Measurements from ENCODE around the gene FRRS1L.

DNA sequence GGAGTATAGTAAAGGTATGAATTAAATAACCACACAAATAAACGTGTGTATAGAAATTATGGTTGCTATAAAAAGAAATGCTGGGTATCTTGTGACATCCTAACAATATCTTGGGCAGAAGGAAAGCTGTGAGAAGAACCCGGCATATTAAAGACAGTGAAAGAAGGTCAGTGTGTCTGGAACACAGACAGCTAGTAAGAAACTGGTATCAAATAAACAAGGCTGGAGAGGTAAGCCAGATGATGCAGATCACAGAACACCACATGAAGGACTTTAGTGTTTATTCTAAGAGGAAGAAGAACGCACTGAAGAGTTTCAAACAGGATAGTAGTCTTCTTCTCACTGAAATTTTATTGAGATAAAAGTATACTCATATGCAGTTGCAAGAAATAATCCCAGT, 71.7 kb downstream of the FRRS1L start:
- TF ChIP-seq JUND (IDR thresholded peaks at IDR 0.05) = no peak
- TF ChIP-seq, protein P1, sequence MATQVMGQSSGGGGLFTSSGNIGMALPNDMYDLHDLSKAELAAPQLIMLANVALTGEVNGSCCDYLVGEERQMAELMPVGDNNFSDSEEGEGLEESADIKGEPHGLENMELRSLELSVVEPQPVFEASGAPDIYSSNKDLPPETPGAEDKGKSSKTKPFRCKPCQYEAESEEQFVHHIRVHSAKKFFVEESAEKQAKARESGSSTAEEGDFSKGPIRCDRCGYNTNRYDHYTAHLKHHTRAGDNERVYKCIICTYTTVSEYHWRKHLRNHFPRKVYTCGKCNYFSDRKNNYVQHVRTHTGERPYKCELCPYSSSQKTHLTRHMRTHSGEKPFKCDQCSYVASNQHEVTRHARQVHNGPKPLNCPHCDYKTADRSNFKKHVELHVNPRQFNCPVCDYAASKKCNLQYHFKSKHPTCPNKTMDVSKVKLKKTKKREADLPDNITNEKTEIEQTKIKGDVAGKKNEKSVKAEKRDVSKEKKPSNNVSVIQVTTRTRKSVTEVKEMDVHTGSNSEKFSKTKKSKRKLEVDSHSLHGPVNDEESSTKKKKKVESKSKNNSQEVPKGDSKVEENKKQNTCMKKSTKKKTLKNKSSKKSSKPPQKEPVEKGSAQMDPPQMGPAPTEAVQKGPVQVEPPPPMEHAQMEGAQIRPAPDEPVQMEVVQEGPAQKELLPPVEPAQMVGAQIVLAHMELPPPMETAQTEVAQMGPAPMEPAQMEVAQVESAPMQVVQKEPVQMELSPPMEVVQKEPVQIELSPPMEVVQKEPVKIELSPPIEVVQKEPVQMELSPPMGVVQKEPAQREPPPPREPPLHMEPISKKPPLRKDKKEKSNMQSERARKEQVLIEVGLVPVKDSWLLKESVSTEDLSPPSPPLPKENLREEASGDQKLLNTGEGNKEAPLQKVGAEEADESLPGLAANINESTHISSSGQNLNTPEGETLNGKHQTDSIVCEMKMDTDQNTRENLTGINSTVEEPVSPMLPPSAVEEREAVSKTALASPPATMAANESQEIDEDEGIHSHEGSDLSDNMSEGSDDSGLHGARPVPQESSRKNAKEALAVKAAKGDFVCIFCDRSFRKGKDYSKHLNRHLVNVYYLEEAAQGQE (IDR thresholded peaks at IDR 0.05) = no peak
- TF ChIP-seq NR2F2 (IDR thresholded peaks at IDR 0.05) = no peak
- TF ChIP-seq, protein P2, sequence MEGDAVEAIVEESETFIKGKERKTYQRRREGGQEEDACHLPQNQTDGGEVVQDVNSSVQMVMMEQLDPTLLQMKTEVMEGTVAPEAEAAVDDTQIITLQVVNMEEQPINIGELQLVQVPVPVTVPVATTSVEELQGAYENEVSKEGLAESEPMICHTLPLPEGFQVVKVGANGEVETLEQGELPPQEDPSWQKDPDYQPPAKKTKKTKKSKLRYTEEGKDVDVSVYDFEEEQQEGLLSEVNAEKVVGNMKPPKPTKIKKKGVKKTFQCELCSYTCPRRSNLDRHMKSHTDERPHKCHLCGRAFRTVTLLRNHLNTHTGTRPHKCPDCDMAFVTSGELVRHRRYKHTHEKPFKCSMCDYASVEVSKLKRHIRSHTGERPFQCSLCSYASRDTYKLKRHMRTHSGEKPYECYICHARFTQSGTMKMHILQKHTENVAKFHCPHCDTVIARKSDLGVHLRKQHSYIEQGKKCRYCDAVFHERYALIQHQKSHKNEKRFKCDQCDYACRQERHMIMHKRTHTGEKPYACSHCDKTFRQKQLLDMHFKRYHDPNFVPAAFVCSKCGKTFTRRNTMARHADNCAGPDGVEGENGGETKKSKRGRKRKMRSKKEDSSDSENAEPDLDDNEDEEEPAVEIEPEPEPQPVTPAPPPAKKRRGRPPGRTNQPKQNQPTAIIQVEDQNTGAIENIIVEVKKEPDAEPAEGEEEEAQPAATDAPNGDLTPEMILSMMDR (IDR thresholded peaks at IDR 0.05; ENCODE audit: low read depth, low read length, missing input control) = no peak

All from liver (tissue), 3 donors.